Ishikawa (cell line): ENCODE data around the gene TLNRD1.

Experiments used
- CEBPB ChIP-seq: IDR thresholded peaks from 2 replicates; pipeline ENCODE4 v1.6.1; 2012
- NFIC ChIP-seq: IDR thresholded peaks from 2 replicates; pipeline ENCODE4 v1.6.1; 2012
- REST ChIP-seq: IDR thresholded peaks from 2 replicates; pipeline ENCODE4 v1.6.1; 2012; ENCODE audit warnings: low read depth, mild to moderate bottlenecking
- TAF1 ChIP-seq: IDR thresholded peaks from 2 replicates; pipeline ENCODE4 v1.6.1; 2012; ENCODE audit warnings: low read depth, mild to moderate bottlenecking

- TF ChIP-seq CEBPB (no peak), TAF1 (no peak), NFIC (no peak), REST (no peak)
These were observed 31.4 kb upstream of the TLNRD1 start for GRCh38 chr15:80969316-80969715.
